Panc1 (cell line): ENCODE data around the gene LARGE2. TPM values are rescaled to one million over a fixed set of nuclear protein-coding genes. Genes with fewer than 3 reads are reported as not detected.

Experiments used
- ATAC-seq: fragments of 200-7000 bp; cut with Tn5 transposase; 2 replicates; pipeline ENCODE4 v1.9.1; 2020; ENCODE audit warnings: mild to moderate bottlenecking, moderate library complexity
- BruUV-seq: library from RNA; stranded (reverse); fragments of 400-500 nt; replicated peaks from 2 replicates; lab custom pipeline; 2021; lab: Mats Ljungman, UMichigan
- CTCF ChIA-PET: fragments of 300-600 bp; sonication (Branson Sonifier 250); formaldehyde crosslinking; loops from one replicate; lab custom pipeline; 2022; ENCODE audit warnings: antibody characterized with exemption; lab: Charles Lee
- POLR2A ChIA-PET: fragments of 300-600 bp; sonication (Branson Sonifier 250); formaldehyde crosslinking; loops from one replicate; lab custom pipeline; 2022; ENCODE audit warnings: antibody characterized with exemption; lab: Charles Lee
- DNase-seq: peaks from one replicate; pipeline ENCODE4 v3.0.0-alpha.2; 2010; ENCODE audit warnings: low read depth, low spot score
- H3K27ac ChIP-seq: 2 replicates; pipeline ENCODE4 v1.5.1; 2011; ENCODE audit warnings: mild to moderate bottlenecking, low read length, inconsistent platforms
- H3K27me3 ChIP-seq: fragments of 200-500 bp; sonication (Bioruptor generic); 2 replicates; pipeline ENCODE4 v1.6.0; 2014; ENCODE audit warnings: low read length, inconsistent platforms; ENCODE audit not compliant: control insufficient read depth, insufficient read depth
- H3K36me3 ChIP-seq: fragments of 200-500 bp; sonication (Bioruptor generic); 2 replicates; pipeline ENCODE4 v1.5.1; 2014; ENCODE audit warnings: inconsistent platforms, mild to moderate bottlenecking, low read length, moderate library complexity; ENCODE audit not compliant: control insufficient read depth, insufficient read depth
- H3K4me1 ChIP-seq: 2 replicates; pipeline ENCODE4 v1.5.1; 2011; ENCODE audit warnings: inconsistent platforms, mild to moderate bottlenecking, low read length, moderate library complexity; ENCODE audit not compliant: control insufficient read depth, insufficient read depth
- H3K4me3 ChIP-seq, 2 experiments: 2 replicates each; pipeline ENCODE4 v1.5.1; 2011 to 2012; ENCODE audit warnings: low read depth in 2 of 2, low read length in 2 of 2, mild to moderate bottlenecking in 2 of 2, inconsistent platforms in 1 of 2, moderate library complexity in 1 of 2
- H3K9me3 ChIP-seq: fragments of 200-500 bp; sonication (Bioruptor generic); 2 replicates; pipeline ENCODE4 v1.5.1; 2014; ENCODE audit warnings: low read depth, mild to moderate bottlenecking, inconsistent platforms, low read length, moderate library complexity; ENCODE audit not compliant: control insufficient read depth, insufficient read depth
- CTCF ChIP-seq: fragments of 450-650 bp; IDR thresholded peaks from 2 replicates; pipeline ENCODE4 v1.5.1; 2017; ENCODE audit warnings: mild to moderate bottlenecking
- POLR2AphosphoS5 ChIP-seq: IDR thresholded peaks from 2 replicates; pipeline ENCODE4 v1.6.1; 2012; ENCODE audit warnings: mild to moderate bottlenecking, low read depth, low read length, moderate library complexity
- REST ChIP-seq, 2 experiments: IDR thresholded peaks; 2 replicates each; pipeline ENCODE4 v1.6.1; 2011 to 2012; ENCODE audit warnings: low read depth in 2 of 2, control low read depth in 1 of 2, low read length in 1 of 2, mild to moderate bottlenecking in 1 of 2, moderate library complexity in 1 of 2; ENCODE audit not compliant: insufficient read depth in 1 of 2
- SIN3A ChIP-seq: IDR thresholded peaks from 2 replicates; pipeline ENCODE4 v1.6.1; 2012; ENCODE audit warnings: low read depth, mild to moderate bottlenecking, low read length, moderate library complexity, borderline replicate concordance; ENCODE audit not compliant: insufficient read depth
- TCF7L2 ChIP-seq: IDR thresholded peaks from 2 replicates; pipeline ENCODE4 v1.6.1; 2011; ENCODE audit warnings: mild to moderate bottlenecking, low read depth, low read length, inconsistent platforms
- in situ Hi-C: cut with HindIII; loops from 2 replicates; pipeline ENCODE4 v1.10.0; 2016; ENCODE audit warnings: low sequenced_read_pairs, low pct_unique_long_range_greater_than_20kb
- intact Hi-C: fragments of 100-400 bp; cut with micrococcal nuclease; formaldehyde crosslinking; loops from one replicate; pipeline ENCODE4 v1.10.0; 2022; ENCODE audit not compliant: unreplicated experiment
- total RNA-seq: library from RNA; stranded (reverse); gene quantifications from one replicate; pipeline ENCODE4 v1.2.1, GENCODE V29; 2021; ENCODE audit not compliant: unreplicated experiment

The LARGE2 gene
- total RNA-seq, 1 experiment from 2014 or later, result 1.4 TPM

DNA sequence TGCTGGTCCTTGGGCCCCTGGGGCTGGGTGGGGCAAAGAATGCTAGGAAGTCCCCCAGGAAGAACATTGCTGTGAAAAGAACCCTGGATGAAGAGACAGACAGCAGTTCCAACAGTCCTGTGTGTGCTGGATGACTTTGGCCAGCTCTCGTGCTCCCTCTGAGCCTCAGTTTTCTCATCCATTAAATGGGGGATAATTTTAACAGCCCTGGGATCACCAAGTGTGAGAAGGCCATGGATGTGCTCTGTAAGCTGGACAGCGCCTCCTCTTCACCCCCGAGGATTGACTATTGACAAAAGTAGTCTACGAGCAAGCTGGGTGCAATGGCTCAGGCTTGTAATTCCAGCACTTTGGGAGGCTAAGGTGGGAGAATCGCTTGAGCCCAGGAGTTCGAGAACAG, 2.5 kb downstream of the LARGE2 start:
- Histone ChIP-seq H3K4me1 (no peaks in the 10 kb centered on the region), H3K9me3 (no peaks in the 10 kb centered on the region), H3K36me3 (peaks cover 3% of the 10 kb centered on the region; the same call in 1 of the 2 replicates), H3K27me3 (no peaks in the 10 kb centered on the region; the same call in 1 of the 2 replicates), H3K27ac (no peak overlapping the region), H3K4me3 (no peak overlapping the region)
- no peak for ATAC-seq
- DNase-seq, result no peak
- BruUV-seq, result no TSS peak
- intact Hi-C loops (no loop called here), in situ Hi-C loops (no loop called here)
- POLR2A ChIA-PET, result no interaction called here
- CTCF ChIA-PET, result no interaction called here
- no peak for TF ChIP-seq POLR2AphosphoS5
- TF ChIP-seq REST (IDR thresholded peaks at IDR 0.05; ENCODE audit: insufficient read depth in 1 of 2, low read depth in 2 of 2, low read length in 1 of 2), result peak; percentile 56 to 59; a peak in 2 of 4 replicates
- no peak for TF ChIP-seq TCF7L2
- TF ChIP-seq CTCF, result no peak

- TF ChIP-seq CTCF, result no peak
- TF ChIP-seq TCF7L2, result no peak
- TF ChIP-seq SIN3A, result no peak
- no peak for TF ChIP-seq POLR2AphosphoS5
- no peak for TF ChIP-seq REST (IDR thresholded peaks at IDR 0.05; ENCODE audit: insufficient read depth in 1 of 2, low read depth in 2 of 2, low read length in 1 of 2)
- ATAC-seq, result no peak
- in situ Hi-C loops, result no loop called here
- Histone ChIP-seq H3K36me3 (peaks cover 3% of the 10 kb centered on the region; the same call in 1 of the 2 replicates), H3K27ac (no peak overlapping the region), H3K27me3 (no peaks in the 10 kb centered on the region; the same call in 1 of the 2 replicates), H3K4me1 (no peaks in the 10 kb centered on the region), H3K9me3 (no peaks in the 10 kb centered on the region), H3K4me3 (no peak overlapping the region)
- POLR2A ChIA-PET, result no interaction called here
- DNase-seq, result no peak
- BruUV-seq, result no TSS peak
- intact Hi-C loops, result no loop called here
- CTCF ChIA-PET, result no interaction called here
Observed at GRCh38 chr11:45925550-45925949, 3.1 kb downstream of the LARGE2 start.
